ENCODE results near the gene NUP188. TPM values are rescaled to one million over a fixed set of nuclear protein-coding genes. Genes with fewer than 3 reads are reported as not detected.
"Not testable (repeated sequence)": the region's sequence is repeated elsewhere in the genome, so short reads cannot be mapped to it uniquely, and the experiment has no call there.

The NUP188 gene
- total and polyA plus RNA-seq, 2 donors (not counting 1 experiment from before 2014, with no cell fraction given): 28.8 to 31.4 TPM

- Histone ChIP-seq H3K36me3 (ENCODE audit: control insufficient read depth, insufficient read depth, low read length) (peaks cover 38% of the 10 kb centered on the region), H3K9me3 (ENCODE audit: control insufficient read depth, insufficient read depth, low read depth, low read length) (no peaks in the 10 kb centered on the region)
These were observed 52.2 kb downstream of the NUP188 start for GRCh38 chr9:128999581-129000206.

GRCh38 chr9:129001504-129002325 lies 54.2 kb downstream of the NUP188 start:
- H3K79me2 ChIP-seq (ENCODE audit: control insufficient read depth, insufficient read depth, low read length): no peaks in the 10 kb centered on the region
- H3K27ac ChIP-seq (ENCODE audit: insufficient read depth, low read length): no peak overlapping the region
- H3K4me2 ChIP-seq (ENCODE audit: extremely low read depth, insufficient read depth, low read length): no peak overlapping the region
- TF ChIP-seq EZH2 (IDR thresholded peaks at IDR 0.05; ENCODE audit: low read length, missing control alignments) (no peak), CTCF (conservative IDR thresholded peaks at IDR 0.05 in 1 of 2, IDR thresholded peaks at IDR 0.05 in 1 of 2; ENCODE audit: low read depth in 1 of 2, low read length in 2 of 2) (no peak)
- H3K9me3 ChIP-seq (ENCODE audit: control insufficient read depth, insufficient read depth, low read depth, low read length): no peaks in the 10 kb centered on the region
- DNase-seq (ENCODE audit: low read depth in 2 of 2): no peak
- peaks cover 3% of the 10 kb centered on the region for H3K4me1 ChIP-seq (ENCODE audit: control insufficient read depth, extremely low read depth, insufficient read depth, low read length)
- no peak overlapping the region for H3K9ac ChIP-seq (ENCODE audit: insufficient read depth, low read length)
- H3K4me3 ChIP-seq (replicated peaks in 1 of 4; ENCODE audit: control extremely low read depth in 1 of 4, insufficient read depth in 1 of 4, low read depth in 3 of 4, low read length in 4 of 4): no peak overlapping the region
- no peaks in the 10 kb centered on the region for H3K27me3 ChIP-seq (ENCODE audit: control insufficient read depth, insufficient read depth, low read length)
- H2AFZ ChIP-seq (ENCODE audit: low read length): no peak overlapping the region
- peaks cover 40% of the 10 kb centered on the region for H3K36me3 ChIP-seq (ENCODE audit: control insufficient read depth, insufficient read depth, low read length)
- H4K20me1 ChIP-seq (ENCODE audit: control insufficient read depth, extremely low read depth, insufficient read depth, low read length): no peaks in the 10 kb centered on the region

More at GRCh38 chr9:128999581-129000206, 52.2 kb downstream of the NUP188 start:
- H3K9ac ChIP-seq (ENCODE audit: insufficient read depth, low read length): no peak overlapping the region
- no peak for DNase-seq (ENCODE audit: low read depth in 2 of 2)
- H3K4me3 ChIP-seq (replicated peaks in 1 of 4; ENCODE audit: control extremely low read depth in 1 of 4, insufficient read depth in 1 of 4, low read depth in 3 of 4, low read length in 4 of 4): no peak overlapping the region
- no peak for TF ChIP-seq CTCF (conservative IDR thresholded peaks at IDR 0.05 in 1 of 2, IDR thresholded peaks at IDR 0.05 in 1 of 2; ENCODE audit: low read depth in 1 of 2, low read length in 2 of 2)
- TF ChIP-seq EZH2 (IDR thresholded peaks at IDR 0.05; ENCODE audit: low read length, missing control alignments): no peak
- no peak overlapping the region for H3K27ac ChIP-seq (ENCODE audit: insufficient read depth, low read length)
- H3K4me2 ChIP-seq (ENCODE audit: extremely low read depth, insufficient read depth, low read length): no peak overlapping the region
- H4K20me1 ChIP-seq (ENCODE audit: control insufficient read depth, extremely low read depth, insufficient read depth, low read length): no peaks in the 10 kb centered on the region
- no peaks in the 10 kb centered on the region for H3K4me1 ChIP-seq (ENCODE audit: control insufficient read depth, extremely low read depth, insufficient read depth, low read length)
- no peaks in the 10 kb centered on the region for H3K79me2 ChIP-seq (ENCODE audit: control insufficient read depth, insufficient read depth, low read length)
- H2AFZ ChIP-seq (ENCODE audit: low read length): no peak overlapping the region
- no peaks in the 10 kb centered on the region for H3K27me3 ChIP-seq (ENCODE audit: control insufficient read depth, insufficient read depth, low read length)

GRCh38 chr9:129002992-129003391 lies 55.5 kb downstream of the NUP188 start:
- TF ChIP-seq CTCF (conservative IDR thresholded peaks at IDR 0.05 in 1 of 2, IDR thresholded peaks at IDR 0.05 in 1 of 2; ENCODE audit: low read depth in 1 of 2, low read length in 2 of 2): no peak
- TF ChIP-seq EZH2 (IDR thresholded peaks at IDR 0.05; ENCODE audit: low read length, missing control alignments): no peak
- H4K20me1 ChIP-seq (ENCODE audit: control insufficient read depth, extremely low read depth, insufficient read depth, low read length): no peaks in the 10 kb centered on the region
- H3K9ac ChIP-seq (ENCODE audit: insufficient read depth, low read length): no peak overlapping the region
- no peaks in the 10 kb centered on the region for H3K79me2 ChIP-seq (ENCODE audit: control insufficient read depth, insufficient read depth, low read length)
- no peak for DNase-seq (ENCODE audit: low read depth in 2 of 2)
- H3K36me3 ChIP-seq (ENCODE audit: control insufficient read depth, insufficient read depth, low read length): peaks cover 37% of the 10 kb centered on the region
- H3K4me1 ChIP-seq (ENCODE audit: control insufficient read depth, extremely low read depth, insufficient read depth, low read length): peaks cover 3% of the 10 kb centered on the region
- no peaks in the 10 kb centered on the region for H3K9me3 ChIP-seq (ENCODE audit: control insufficient read depth, insufficient read depth, low read depth, low read length)
- no peak overlapping the region for H2AFZ ChIP-seq (ENCODE audit: low read length)
- no peak overlapping the region for H3K4me3 ChIP-seq (replicated peaks in 1 of 4; ENCODE audit: control extremely low read depth in 1 of 4, insufficient read depth in 1 of 4, low read depth in 3 of 4, low read length in 4 of 4)
- H3K27me3 ChIP-seq (ENCODE audit: control insufficient read depth, insufficient read depth, low read length): no peaks in the 10 kb centered on the region
- H3K27ac ChIP-seq (ENCODE audit: insufficient read depth, low read length): no peak overlapping the region
- no peak overlapping the region for H3K4me2 ChIP-seq (ENCODE audit: extremely low read depth, insufficient read depth, low read length)

- not testable (repeated sequence) for H3K79me2 ChIP-seq (ENCODE audit: control insufficient read depth, insufficient read depth, low read length); H3K27me3 ChIP-seq (ENCODE audit: control insufficient read depth, insufficient read depth, low read length); H4K20me1 ChIP-seq (ENCODE audit: control insufficient read depth, extremely low read depth, insufficient read depth, low read length); H3K27ac ChIP-seq (ENCODE audit: insufficient read depth, low read length); H3K4me3 ChIP-seq (replicated peaks in 1 of 4; ENCODE audit: control extremely low read depth in 1 of 4, insufficient read depth in 1 of 4, low read depth in 3 of 4, low read length in 4 of 4); H3K9ac ChIP-seq (ENCODE audit: insufficient read depth, low read length); H3K4me1 ChIP-seq (ENCODE audit: control insufficient read depth, extremely low read depth, insufficient read depth, low read length); H2AFZ ChIP-seq (ENCODE audit: low read length); H3K9me3 ChIP-seq (ENCODE audit: control insufficient read depth, insufficient read depth, low read depth, low read length); DNase-seq (ENCODE audit: low read depth in 2 of 2); H3K4me2 ChIP-seq (ENCODE audit: extremely low read depth, insufficient read depth, low read length)
- H3K36me3 ChIP-seq (ENCODE audit: control insufficient read depth, insufficient read depth, low read length): peaks cover 36% of the 10 kb centered on the region
These were observed 56.7 kb downstream of the NUP188 start for GRCh38 chr9:129004173-129004572.
